ENCODE results near the gene NEDD4L. TPM values are rescaled to one million over a fixed set of nuclear protein-coding genes. Genes with fewer than 3 reads are reported as not detected.

NEDD4L gene
- total and polyA plus RNA-seq, 4 donors = 10.2 to 20.3 (median 13.2) TPM

- H3K27ac ChIP-seq (ENCODE audit: low read depth in 1 of 2, low read length in 2 of 2) = no peak overlapping the region
- no peaks in the 10 kb centered on the region for H3K27me3 ChIP-seq (ENCODE audit: control insufficient read depth in 4 of 4, insufficient read depth in 4 of 4, low read length in 3 of 4)
- TF ChIP-seq JUND (IDR thresholded peaks at IDR 0.05) = no peak
- TF ChIP-seq RXRA (IDR thresholded peaks at IDR 0.05) = no peak
- no peak for TF ChIP-seq HNF4G (IDR thresholded peaks at IDR 0.05)
- TF ChIP-seq NR2F2 (IDR thresholded peaks at IDR 0.05) = no peak
- no peak for TF ChIP-seq ATF3 (IDR thresholded peaks at IDR 0.05)
- TF ChIP-seq REST (IDR thresholded peaks at IDR 0.05) = no peak
- no peak for TF ChIP-seq GABPA (IDR thresholded peaks at IDR 0.05 in 1 of 2, conservative IDR thresholded peaks at IDR 0.05 in 1 of 2)
- no peak for TF ChIP-seq FOXA1 (IDR thresholded peaks at IDR 0.05)
- TF ChIP-seq YY1 (IDR thresholded peaks at IDR 0.05) = no peak
- no peaks in the 10 kb centered on the region for H3K9me3 ChIP-seq (ENCODE audit: control insufficient read depth in 4 of 4, low read length in 3 of 4)
- no peak for DNase-seq (ENCODE audit: low spot score)
- no peak overlapping the region for H3K9ac ChIP-seq (ENCODE audit: low read depth in 1 of 2, low read length in 2 of 2)
- H3K4me3 ChIP-seq (ENCODE audit: low read depth in 1 of 3, low read length in 3 of 3) = no peak overlapping the region
- H3K4me1 ChIP-seq (ENCODE audit: control insufficient read depth in 4 of 4, insufficient read depth in 4 of 4, low read length in 3 of 4) = peaks cover 0 to 7% (median 6%) of the 10 kb centered on the region in 4 donors
- 68% methylated on average over 3 of the region's 3 CpGs for WGBS
- H3K36me3 ChIP-seq (ENCODE audit: control insufficient read depth in 4 of 4, insufficient read depth in 3 of 4, low read depth in 1 of 4, low read length in 3 of 4) = no peaks in the 10 kb centered on the region
These were observed 17.3 kb downstream of the NEDD4L start for GRCh38 chr18:58061349-58061748.

- DNase-seq (ENCODE audit: low spot score) = no peak
- H3K4me1 ChIP-seq (ENCODE audit: control insufficient read depth in 4 of 4, insufficient read depth in 4 of 4, low read length in 3 of 4) = no peaks in the 10 kb centered on the region
- no peak for TF ChIP-seq YY1 (IDR thresholded peaks at IDR 0.05)
- no peak for TF ChIP-seq FOXA2 (IDR thresholded peaks at IDR 0.05)
- TF ChIP-seq JUND (IDR thresholded peaks at IDR 0.05) = no peak
- no peak for TF ChIP-seq SP1 (IDR thresholded peaks at IDR 0.05)
- no peak for TF ChIP-seq HNF4G (IDR thresholded peaks at IDR 0.05)
- TF ChIP-seq ZBTB33 (IDR thresholded peaks at IDR 0.05) = no peak
- TF ChIP-seq RXRA (IDR thresholded peaks at IDR 0.05) = no peak
- no peak for TF ChIP-seq ATF3 (IDR thresholded peaks at IDR 0.05)
- no peak for TF ChIP-seq CTCF (IDR thresholded peaks at IDR 0.05; ENCODE audit: low read depth, low read length, missing input control)
- no peak overlapping the region for H3K27ac ChIP-seq (ENCODE audit: low read depth in 1 of 2, low read length in 2 of 2)
- H3K36me3 ChIP-seq (ENCODE audit: control insufficient read depth in 4 of 4, insufficient read depth in 3 of 4, low read depth in 1 of 4, low read length in 3 of 4) = no peaks in the 10 kb centered on the region
- H3K9me3 ChIP-seq (ENCODE audit: control insufficient read depth in 4 of 4, low read length in 3 of 4) = no peaks in the 10 kb centered on the region
- no peak overlapping the region for H3K4me3 ChIP-seq (ENCODE audit: low read depth in 1 of 3, low read length in 3 of 3)
- H3K27me3 ChIP-seq (ENCODE audit: control insufficient read depth in 4 of 4, insufficient read depth in 4 of 4, low read length in 3 of 4) = no peaks in the 10 kb centered on the region
- no peak overlapping the region for H3K9ac ChIP-seq (ENCODE audit: low read depth in 1 of 2, low read length in 2 of 2)
- WGBS = 76% methylated on average over 10 of the region's 10 CpGs
These were observed 20.5 kb downstream of the NEDD4L start for GRCh38 chr18:58064406-58064998.

Data from liver (tissue), 9 donors.